Neural crest cell (in vitro differentiated cells): ENCODE data around the gene SLC25A19. TPM values are rescaled to one million over a fixed set of nuclear protein-coding genes. Genes with fewer than 3 reads are reported as not detected.

Source experiments
- DNase-seq: peaks from one replicate; pipeline ENCODE4 v3.0.0; 2021; ENCODE audit warnings: low read depth, mixed read lengths, low spot score
- H3K27ac Mint-ChIP-seq: one replicate; pipeline ENCODE4 v1.8.0; 2021; ENCODE audit warnings: mild to moderate bottlenecking, mixed read lengths; ENCODE audit not compliant: unreplicated experiment
- H3K27me3 Mint-ChIP-seq: 2 replicates; pipeline ENCODE4 v1.8.0; 2021; ENCODE audit warnings: low read depth, mild to moderate bottlenecking, mixed read lengths
- H3K36me3 Mint-ChIP-seq: 2 replicates; pipeline ENCODE4 v1.8.0; 2021; ENCODE audit warnings: low read depth, mild to moderate bottlenecking, mixed read lengths
- H3K4me1 Mint-ChIP-seq: 2 replicates; pipeline ENCODE4 v1.8.0; 2021; ENCODE audit warnings: mixed read lengths
- H3K4me3 Mint-ChIP-seq: one replicate; pipeline ENCODE4 v1.8.0; 2021; ENCODE audit warnings: mild to moderate bottlenecking, mixed read lengths
- H3K9me3 Mint-ChIP-seq: 2 replicates; pipeline ENCODE4 v1.8.0; 2021; ENCODE audit warnings: mixed read lengths
- total RNA-seq: library from RNA; stranded (reverse); gene quantifications from 2 replicates; pipeline ENCODE4 v1.2.1, GENCODE V29; 2021
- TF ChIP-seq, protein P1 (sequence below): fragments of 200-600 bp; sonication (generic); conservative IDR thresholded peaks from 2 replicates; pipeline ENCODE4 v1.5.0; 2021; ENCODE audit warnings: antibody characterized with exemption, mild to moderate bottlenecking

Gene SLC25A19
- total RNA-seq, 1 donor from 2014 or later, result 18.6 TPM

DNA sequence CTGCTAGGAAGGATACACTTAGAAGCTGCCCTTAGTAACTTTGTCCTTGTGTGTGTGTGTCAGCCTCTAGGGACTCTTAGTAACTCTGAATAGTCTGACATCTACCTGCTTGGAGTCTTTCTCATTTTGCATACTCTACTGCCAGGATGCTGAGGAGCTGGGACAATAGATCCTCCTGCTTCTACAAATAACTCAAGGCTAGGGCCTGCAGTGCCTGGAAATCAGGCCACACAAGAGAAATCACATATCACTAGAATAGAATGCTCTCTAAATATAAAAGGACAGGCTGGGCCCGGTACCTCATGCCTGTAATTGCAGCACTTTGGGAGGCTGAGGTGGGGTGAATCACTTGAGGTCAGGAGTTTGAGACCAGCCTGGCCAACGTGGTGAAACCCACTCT lies 38.5 kb upstream of the SLC25A19 start:
- Mint-ChIP-seq H3K9me3 (no peaks in the 10 kb centered on the region), H3K36me3 (no peaks in the 10 kb centered on the region), H3K27ac (no peak overlapping the region), H3K4me3 (no peak overlapping the region), H3K4me1 (no peaks in the 10 kb centered on the region), H3K27me3 (no peaks in the 10 kb centered on the region)
- TF ChIP-seq, protein P1, sequence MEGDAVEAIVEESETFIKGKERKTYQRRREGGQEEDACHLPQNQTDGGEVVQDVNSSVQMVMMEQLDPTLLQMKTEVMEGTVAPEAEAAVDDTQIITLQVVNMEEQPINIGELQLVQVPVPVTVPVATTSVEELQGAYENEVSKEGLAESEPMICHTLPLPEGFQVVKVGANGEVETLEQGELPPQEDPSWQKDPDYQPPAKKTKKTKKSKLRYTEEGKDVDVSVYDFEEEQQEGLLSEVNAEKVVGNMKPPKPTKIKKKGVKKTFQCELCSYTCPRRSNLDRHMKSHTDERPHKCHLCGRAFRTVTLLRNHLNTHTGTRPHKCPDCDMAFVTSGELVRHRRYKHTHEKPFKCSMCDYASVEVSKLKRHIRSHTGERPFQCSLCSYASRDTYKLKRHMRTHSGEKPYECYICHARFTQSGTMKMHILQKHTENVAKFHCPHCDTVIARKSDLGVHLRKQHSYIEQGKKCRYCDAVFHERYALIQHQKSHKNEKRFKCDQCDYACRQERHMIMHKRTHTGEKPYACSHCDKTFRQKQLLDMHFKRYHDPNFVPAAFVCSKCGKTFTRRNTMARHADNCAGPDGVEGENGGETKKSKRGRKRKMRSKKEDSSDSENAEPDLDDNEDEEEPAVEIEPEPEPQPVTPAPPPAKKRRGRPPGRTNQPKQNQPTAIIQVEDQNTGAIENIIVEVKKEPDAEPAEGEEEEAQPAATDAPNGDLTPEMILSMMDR, result no peak
- DNase-seq, result no peak

DNA sequence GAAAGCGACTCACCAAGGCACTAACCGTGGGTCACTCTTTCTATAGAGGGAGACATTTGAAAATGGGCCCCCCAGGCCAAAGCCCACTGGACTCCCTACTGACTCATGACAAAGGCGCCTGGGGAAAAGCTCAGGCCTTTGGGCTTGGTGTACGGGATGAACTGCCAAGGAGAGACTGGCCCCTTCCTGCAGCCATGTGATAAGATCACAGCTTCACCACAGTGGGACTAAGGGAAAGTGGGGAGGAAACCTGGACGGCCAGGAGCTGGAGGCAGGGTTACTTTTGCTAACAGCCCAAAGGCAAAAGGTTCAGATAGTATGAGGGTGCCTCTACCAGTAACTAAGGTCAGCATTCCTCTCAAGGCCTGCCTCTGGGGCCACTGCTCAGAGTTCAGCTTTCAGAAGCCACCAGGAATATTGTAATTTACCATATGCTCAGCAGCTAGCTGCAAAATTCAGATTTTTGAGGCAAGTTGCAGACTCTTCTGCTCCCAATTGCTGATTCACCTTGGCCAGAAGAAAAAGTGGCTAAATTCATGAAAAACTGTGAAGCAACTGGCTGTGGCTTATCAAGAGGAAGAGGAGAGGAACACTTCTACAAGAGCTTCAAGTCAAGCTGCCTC lies 37.1 kb upstream of the SLC25A19 start:
- no peaks in the 10 kb centered on the region for H3K4me1 Mint-ChIP-seq
- H3K36me3 Mint-ChIP-seq, result no peaks in the 10 kb centered on the region
- no peaks in the 10 kb centered on the region for H3K9me3 Mint-ChIP-seq
- TF ChIP-seq, protein P1, result no peak
- H3K4me3 Mint-ChIP-seq, result no peak overlapping the region
- no peak for DNase-seq
- peak overlapping the region; percentile 35 for H3K27ac Mint-ChIP-seq
- no peaks in the 10 kb centered on the region for H3K27me3 Mint-ChIP-seq

DNA sequence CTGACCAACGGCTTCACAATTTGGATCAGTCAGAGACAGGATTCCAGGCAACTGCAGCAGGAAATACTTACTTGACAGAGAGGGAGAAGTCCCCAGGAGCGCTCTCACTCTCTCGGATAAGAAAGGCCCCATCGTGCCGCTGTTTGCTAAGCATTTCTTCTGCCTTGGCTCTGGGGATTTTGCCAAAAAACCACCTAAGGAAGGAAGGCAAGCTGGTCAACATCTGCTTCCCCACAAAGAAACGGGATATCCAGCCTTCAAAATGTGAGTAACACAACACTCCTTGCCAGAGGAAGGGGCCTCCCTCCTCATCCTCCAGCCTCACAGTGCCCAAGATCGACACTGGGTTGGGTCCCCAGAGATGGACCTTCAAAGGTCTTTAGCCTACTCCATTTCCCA lies 36.6 kb upstream of the SLC25A19 start:
- Mint-ChIP-seq H3K4me1 (no peaks in the 10 kb centered on the region), H3K9me3 (no peaks in the 10 kb centered on the region), H3K4me3 (no peak overlapping the region), H3K27me3 (no peaks in the 10 kb centered on the region), H3K36me3 (no peaks in the 10 kb centered on the region), H3K27ac (peak overlapping the region; percentile 35)
- TF ChIP-seq, protein P1, result no peak
- no peak for DNase-seq

DNA sequence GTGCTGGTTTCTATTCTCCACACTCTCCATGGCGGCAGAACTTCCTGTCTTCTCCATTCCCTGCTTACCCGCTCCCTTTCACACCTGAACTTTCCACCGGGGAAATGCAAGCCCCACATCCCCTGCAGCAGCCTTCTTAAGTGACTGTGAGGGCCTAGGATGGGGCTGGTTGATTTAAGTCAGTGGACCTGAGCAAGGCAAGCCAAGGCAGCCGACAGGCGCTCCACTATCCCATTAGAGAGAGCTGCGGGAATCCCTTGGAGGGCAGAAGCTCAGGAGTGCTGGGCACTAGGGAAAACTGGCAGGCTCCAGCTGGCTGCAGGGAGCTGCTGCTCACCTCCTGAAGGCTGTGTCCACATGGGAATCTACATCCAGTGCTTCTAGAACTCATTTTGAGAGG lies 36.1 kb upstream of the SLC25A19 start:
- Mint-ChIP-seq H3K9me3 (no peaks in the 10 kb centered on the region), H3K4me1 (no peaks in the 10 kb centered on the region), H3K27ac (no peak overlapping the region), H3K36me3 (no peaks in the 10 kb centered on the region), H3K4me3 (no peak overlapping the region), H3K27me3 (no peaks in the 10 kb centered on the region)
- TF ChIP-seq, protein P1, result no peak
- DNase-seq, result no peak

DNA sequence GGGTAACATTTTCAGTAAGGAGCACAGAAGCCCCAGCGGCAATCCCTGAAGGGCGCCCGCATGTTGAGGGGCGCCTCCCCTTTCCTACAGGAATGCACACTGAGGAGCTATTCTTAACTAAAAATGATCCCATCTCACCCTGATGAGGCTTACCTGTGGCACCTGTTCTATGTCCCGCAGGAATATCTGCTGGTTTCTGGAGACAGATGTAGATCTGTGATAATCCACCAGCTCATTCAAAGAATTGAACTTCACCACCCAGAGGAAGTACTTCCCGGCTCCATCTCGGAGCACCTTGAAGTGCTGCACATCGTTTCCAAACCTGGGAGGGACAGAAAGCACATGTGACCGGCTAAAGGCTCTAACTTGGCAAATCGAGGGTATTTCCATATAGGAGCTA lies 32.3 kb upstream of the SLC25A19 start:
- DNase-seq, result no peak
- no peak overlapping the region for H3K4me3 Mint-ChIP-seq
- no peaks in the 10 kb centered on the region for H3K27me3 Mint-ChIP-seq
- H3K4me1 Mint-ChIP-seq, result no peaks in the 10 kb centered on the region
- no peak overlapping the region for H3K27ac Mint-ChIP-seq
- TF ChIP-seq, protein P1, result no peak
- H3K9me3 Mint-ChIP-seq, result no peaks in the 10 kb centered on the region
- H3K36me3 Mint-ChIP-seq, result no peaks in the 10 kb centered on the region
